Endodermal cell (in vitro differentiated cells): ENCODE data around the gene C1QTNF6. TPM values are rescaled to one million over a fixed set of nuclear protein-coding genes. Genes with fewer than 3 reads are reported as not detected.

Experiments used
- DNase-seq: peaks from one replicate; pipeline ENCODE4 v3.0.0-alpha.2; 2017
- H3K27ac ChIP-seq: 2 replicates; pipeline ENCODE4 v1.5.1; 2013; ENCODE audit warnings: mild to moderate bottlenecking, low read depth, low read length, moderate library complexity
- H3K27me3 ChIP-seq: 2 replicates; pipeline ENCODE4 v1.6.1; 2013; ENCODE audit warnings: mild to moderate bottlenecking, low read length, moderate library complexity; ENCODE audit not compliant: insufficient read depth, control insufficient read depth, poor library complexity, severe bottlenecking
- H3K36me3 ChIP-seq: 2 replicates; pipeline ENCODE4 v1.7.0; 2013; ENCODE audit warnings: mild to moderate bottlenecking, low read length, moderate library complexity; ENCODE audit not compliant: control insufficient read depth, insufficient read depth
- H3K4me1 ChIP-seq: one replicate; pipeline ENCODE4 v1.7.0; 2013; ENCODE audit warnings: low read length; ENCODE audit not compliant: control insufficient read depth, insufficient read depth
- H3K4me3 ChIP-seq: 2 replicates; pipeline ENCODE4 v1.5.1; 2013; ENCODE audit warnings: mild to moderate bottlenecking, low read length, moderate library complexity
- H3K9ac ChIP-seq: 2 replicates; pipeline ENCODE4 v1.6.1; 2013; ENCODE audit warnings: mild to moderate bottlenecking, low read length, moderate library complexity; ENCODE audit not compliant: poor library complexity, severe bottlenecking; ENCODE audit errors: extremely low read depth
- H3K9me3 ChIP-seq: 2 replicates; pipeline ENCODE4 v1.6.1; 2013; ENCODE audit warnings: mild to moderate bottlenecking, low read length, moderate library complexity; ENCODE audit not compliant: control insufficient read depth
- H3K27ac Mint-ChIP-seq: 2 replicates; pipeline ENCODE4 v1.8.0; 2020; ENCODE audit warnings: mixed read lengths
- H3K27me3 Mint-ChIP-seq: 2 replicates; pipeline ENCODE4 v1.8.0; 2021; ENCODE audit warnings: mild to moderate bottlenecking, mixed read lengths; ENCODE audit not compliant: insufficient read depth
- H3K36me3 Mint-ChIP-seq: 2 replicates; pipeline ENCODE4 v1.8.0; 2020; ENCODE audit warnings: low read depth, mixed read lengths
- H3K4me1 Mint-ChIP-seq: 2 replicates; pipeline ENCODE4 v1.8.0; 2020; ENCODE audit warnings: mixed read lengths
- H3K4me3 Mint-ChIP-seq: 2 replicates; pipeline ENCODE4 v1.8.0; 2020; ENCODE audit warnings: mild to moderate bottlenecking, moderate library complexity, mixed read lengths
- H3K9me3 Mint-ChIP-seq: 2 replicates; pipeline ENCODE4 v1.8.0; 2020; ENCODE audit warnings: mild to moderate bottlenecking, mixed read lengths
- WGBS, 2 experiments: methylation state at CpG; one replicate each; pipeline versions ENCODE4 v1.1.5 to v1.1.7; 2013; ENCODE audit warnings: missing lambda C conversion rate in 2 of 2, mixed read lengths in 1 of 2; ENCODE audit not compliant: insufficient coverage in 1 of 2, insufficient read length in 1 of 2; 5-methylcytosine and 5-hydroxymethylcytosine counted together
- total RNA-seq, 2 donors: library from RNA; stranded (reverse); fragmentation: NEBNext Ultra II Directional in 1 of 2; extraction: Animal tissue kit (Norgen Biotek cat#: 25700) in 1 of 2; gene quantifications; 2 replicates in 1 of 2; 3 replicates in 1 of 2; pipeline ENCODE4 v1.2.1, GENCODE V29; 2021
- TF ChIP-seq, protein P1 (sequence below): fragments of 200-600 bp; sonication (generic); conservative IDR thresholded peaks from 2 replicates; pipeline ENCODE4 v1.5.0; 2021; ENCODE audit warnings: antibody characterized with exemption, mild to moderate bottlenecking

The C1QTNF6 gene
- total RNA-seq, 2 donors from 2014 or later: 15.5 to 16.9 TPM

DNA sequence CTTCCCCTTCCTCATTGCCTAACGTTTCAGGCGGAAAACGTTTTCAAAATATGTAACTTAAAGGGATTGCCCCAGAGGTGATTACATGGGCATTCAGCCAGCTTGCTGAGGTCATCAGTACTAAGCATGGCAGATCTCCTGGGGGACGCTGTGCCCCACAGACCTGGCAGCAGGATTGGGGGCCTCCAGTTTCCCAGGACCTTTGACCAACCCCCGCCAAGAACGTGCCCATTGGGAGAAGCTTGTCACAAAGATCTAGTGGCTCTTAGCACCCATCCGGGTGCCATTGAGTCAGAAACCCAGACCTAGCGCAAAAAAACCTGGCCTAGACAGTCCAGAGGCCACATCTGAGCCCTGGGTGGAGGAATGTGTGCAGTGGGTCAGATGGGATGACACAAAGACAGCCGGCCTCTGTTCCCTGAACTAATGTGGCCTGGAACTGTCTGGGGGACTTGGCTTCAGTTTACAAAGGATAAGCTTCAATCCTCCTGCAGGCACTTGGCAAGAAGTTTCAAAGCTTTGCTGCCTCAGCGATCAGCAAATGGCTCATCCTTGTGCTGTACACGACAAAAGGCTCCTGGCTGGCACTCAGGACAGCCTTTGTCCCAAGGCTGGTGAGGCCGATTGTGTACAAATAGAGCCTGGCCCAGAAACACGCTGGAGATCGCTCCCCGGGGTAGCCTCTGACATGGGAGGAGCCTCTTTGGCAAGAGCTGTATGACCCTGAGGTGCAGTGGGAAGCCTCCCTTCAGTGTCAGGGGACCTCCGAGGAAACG lies 9.5 kb downstream of the C1QTNF6 start:
- Histone ChIP-seq H3K27ac (peak overlapping the region; percentile 70), H3K9me3 (no peaks in the 10 kb centered on the region), H3K4me3 (no peak overlapping the region), H3K9ac (no peak overlapping the region), H3K4me1 (peaks cover 7% of the 10 kb centered on the region), H3K27me3 (no peaks in the 10 kb centered on the region), H3K36me3 (no peaks in the 10 kb centered on the region)
- H3K9me3 Mint-ChIP-seq: no peaks in the 10 kb centered on the region
- no peak overlapping the region for H3K4me3 Mint-ChIP-seq
- peaks cover 3% of the 10 kb centered on the region for H3K36me3 Mint-ChIP-seq
- no peak for DNase-seq
- peaks cover 6% of the 10 kb centered on the region for H3K4me1 Mint-ChIP-seq
- peaks cover 10% of the 10 kb centered on the region for H3K27me3 Mint-ChIP-seq
- no peak overlapping the region for H3K27ac Mint-ChIP-seq
- 74 to 81% methylated on average over 9 to 17 of the region's 17 CpGs for WGBS, 2 experiments
- TF ChIP-seq, protein P1, sequence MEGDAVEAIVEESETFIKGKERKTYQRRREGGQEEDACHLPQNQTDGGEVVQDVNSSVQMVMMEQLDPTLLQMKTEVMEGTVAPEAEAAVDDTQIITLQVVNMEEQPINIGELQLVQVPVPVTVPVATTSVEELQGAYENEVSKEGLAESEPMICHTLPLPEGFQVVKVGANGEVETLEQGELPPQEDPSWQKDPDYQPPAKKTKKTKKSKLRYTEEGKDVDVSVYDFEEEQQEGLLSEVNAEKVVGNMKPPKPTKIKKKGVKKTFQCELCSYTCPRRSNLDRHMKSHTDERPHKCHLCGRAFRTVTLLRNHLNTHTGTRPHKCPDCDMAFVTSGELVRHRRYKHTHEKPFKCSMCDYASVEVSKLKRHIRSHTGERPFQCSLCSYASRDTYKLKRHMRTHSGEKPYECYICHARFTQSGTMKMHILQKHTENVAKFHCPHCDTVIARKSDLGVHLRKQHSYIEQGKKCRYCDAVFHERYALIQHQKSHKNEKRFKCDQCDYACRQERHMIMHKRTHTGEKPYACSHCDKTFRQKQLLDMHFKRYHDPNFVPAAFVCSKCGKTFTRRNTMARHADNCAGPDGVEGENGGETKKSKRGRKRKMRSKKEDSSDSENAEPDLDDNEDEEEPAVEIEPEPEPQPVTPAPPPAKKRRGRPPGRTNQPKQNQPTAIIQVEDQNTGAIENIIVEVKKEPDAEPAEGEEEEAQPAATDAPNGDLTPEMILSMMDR: no peak

DNA sequence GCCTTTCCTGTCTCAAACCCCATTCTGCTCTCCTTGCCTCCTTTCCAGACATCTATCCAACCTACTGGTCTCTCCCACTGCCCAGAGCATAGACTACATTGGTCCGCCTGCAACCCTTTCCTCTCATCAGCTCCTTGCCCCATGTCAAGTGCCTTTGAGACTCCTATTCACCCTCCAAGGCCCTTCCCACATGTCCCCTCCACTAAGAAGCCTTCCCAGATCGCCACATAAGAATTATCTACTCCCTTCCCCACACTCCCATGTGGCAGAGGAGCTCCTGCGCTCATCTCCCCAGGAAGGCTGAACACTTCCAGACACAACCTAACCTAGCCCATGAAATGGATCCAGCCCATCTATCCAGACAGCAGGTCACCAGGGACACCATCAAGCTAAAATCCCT lies 10.3 kb downstream of the C1QTNF6 start:
- Mint-ChIP-seq H3K4me3 (no peak overlapping the region), H3K27me3 (peaks cover 10% of the 10 kb centered on the region), H3K9me3 (no peaks in the 10 kb centered on the region), H3K36me3 (peaks cover 3% of the 10 kb centered on the region), H3K27ac (no peak overlapping the region), H3K4me1 (peaks cover 5% of the 10 kb centered on the region)
- no peaks in the 10 kb centered on the region for H3K9me3 ChIP-seq
- TF ChIP-seq, protein P1: no peak
- DNase-seq: no peak
- no peaks in the 10 kb centered on the region for H3K36me3 ChIP-seq
- H3K4me3 ChIP-seq: no peak overlapping the region
- 83 to 92% methylated on average over 1 to 3 of the region's 3 CpGs for WGBS, 2 experiments
- H3K4me1 ChIP-seq: peaks cover 7% of the 10 kb centered on the region
- H3K27me3 ChIP-seq: no peaks in the 10 kb centered on the region
- no peak overlapping the region for H3K27ac ChIP-seq
- no peak overlapping the region for H3K9ac ChIP-seq

DNA sequence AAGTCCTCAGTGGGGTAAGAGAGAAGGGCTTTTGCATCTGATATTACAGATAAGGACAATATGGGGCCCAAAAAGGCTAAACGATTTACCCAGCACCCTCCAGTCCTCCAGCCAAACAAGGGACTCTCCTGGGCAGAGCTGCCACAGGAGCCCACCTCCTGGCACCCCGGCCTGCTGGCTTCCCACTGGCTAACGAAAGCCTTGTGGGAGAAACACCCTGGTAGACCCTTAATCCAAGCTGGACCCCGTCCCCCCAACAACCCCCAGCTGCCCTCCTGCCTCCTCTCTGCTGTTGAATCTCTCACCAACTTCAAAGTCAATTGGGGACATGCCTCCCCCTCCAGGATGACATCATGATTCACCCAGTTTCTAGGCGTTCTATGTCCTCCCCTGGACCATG lies 10.8 kb downstream of the C1QTNF6 start:
- 89% methylated on average over 5 of the region's 5 CpGs; no CpG with 5 or more reads in 1 of the 2 experiments for WGBS, 2 experiments
- H3K27me3 Mint-ChIP-seq: peaks cover 10% of the 10 kb centered on the region
- H3K27ac Mint-ChIP-seq: no peak overlapping the region
- no peak overlapping the region for H3K4me3 Mint-ChIP-seq
- no peaks in the 10 kb centered on the region for H3K9me3 Mint-ChIP-seq
- TF ChIP-seq, protein P1: no peak
- H3K4me3 ChIP-seq: no peak overlapping the region
- peaks cover 5% of the 10 kb centered on the region for H3K4me1 Mint-ChIP-seq
- no peaks in the 10 kb centered on the region for H3K27me3 ChIP-seq
- H3K36me3 ChIP-seq: no peaks in the 10 kb centered on the region
- no peak for DNase-seq
- peaks cover 3% of the 10 kb centered on the region for H3K36me3 Mint-ChIP-seq
- no peak overlapping the region for H3K27ac ChIP-seq
- peaks cover 7% of the 10 kb centered on the region for H3K4me1 ChIP-seq
- no peak overlapping the region for H3K9ac ChIP-seq
- no peaks in the 10 kb centered on the region for H3K9me3 ChIP-seq
